Measurements from ENCODE around the gene MYO9B. TPM values are rescaled to one million over a fixed set of nuclear protein-coding genes. Genes with fewer than 3 reads are reported as not detected.
A peak's percentile ranks its signal among the peaks of the same experiment; 100 is the strongest.
"Not testable (repeated sequence)": the region's sequence is repeated elsewhere in the genome, so short reads cannot be mapped to it uniquely, and the experiment has no call there.

MYO9B gene
- total and polyA plus RNA-seq, 2 donors, result 24.0 to 55.2 TPM

DNA sequence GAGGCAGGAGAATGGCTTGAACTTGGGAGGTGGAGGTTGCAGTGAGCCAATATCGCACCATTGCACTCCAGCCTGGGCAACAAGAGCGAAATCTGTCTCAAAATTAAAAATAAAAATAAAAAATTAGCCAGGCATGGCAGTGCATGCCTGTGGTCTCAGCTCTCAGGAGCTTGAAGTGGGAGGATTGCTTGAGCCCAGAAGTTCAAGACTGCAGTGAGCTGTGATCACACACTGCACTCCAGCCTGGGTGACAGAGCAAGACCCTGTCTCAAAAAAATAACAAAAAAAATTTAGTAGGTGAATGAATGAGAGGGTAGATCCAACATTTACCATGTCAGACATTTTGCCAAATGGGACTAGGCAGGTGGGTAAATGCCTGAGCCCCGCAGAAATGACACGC is 31.4 kb downstream of the MYO9B start:
- WGBS, result 98% methylated on average over 4 of the region's 4 CpGs
- not testable (repeated sequence) for H3K27ac ChIP-seq (ENCODE audit: low read depth); H3K36me3 ChIP-seq (ENCODE audit: insufficient read depth); DNase-seq (ENCODE audit: extremely low spot score); H3K4me1 ChIP-seq (ENCODE audit: insufficient read depth); H3K4me3 ChIP-seq (ENCODE audit: low read depth, low read length)

- 23% methylated on average over 27 of the region's 27 CpGs for WGBS
- DNase-seq (ENCODE audit: extremely low spot score), result peak; percentile 11
- no peaks in the 10 kb centered on the region for H3K4me1 ChIP-seq (ENCODE audit: insufficient read depth)
- no peaks in the 10 kb centered on the region for H3K36me3 ChIP-seq (ENCODE audit: insufficient read depth)
- no peak overlapping the region for H3K4me3 ChIP-seq (ENCODE audit: low read depth, low read length)
- peak overlapping the region; percentile 78 for H3K27ac ChIP-seq (ENCODE audit: low read depth)
Measured at GRCh38 chr19:17107546-17108452, 32.2 kb downstream of the MYO9B start.

- no peaks in the 10 kb centered on the region for H3K36me3 ChIP-seq (ENCODE audit: insufficient read depth)
- no peak overlapping the region for H3K4me3 ChIP-seq (ENCODE audit: low read depth, low read length)
- 64% methylated on average over 4 of the region's 4 CpGs for WGBS
- H3K27ac ChIP-seq (ENCODE audit: low read depth), result peak overlapping the region; percentile 35
- no peaks in the 10 kb centered on the region for H3K4me1 ChIP-seq (ENCODE audit: insufficient read depth)
- DNase-seq (ENCODE audit: extremely low spot score), result no peak
Measured at GRCh38 chr19:17108453-17108784, 32.8 kb downstream of the MYO9B start.

GRCh38 chr19:17109300-17109699 is 33.7 kb downstream of the MYO9B start:
- Histone ChIP-seq H3K4me3 (ENCODE audit: low read depth, low read length) (no peak overlapping the region), H3K36me3 (ENCODE audit: insufficient read depth) (no peaks in the 10 kb centered on the region), H3K27ac (ENCODE audit: low read depth) (no peak overlapping the region), H3K4me1 (ENCODE audit: insufficient read depth) (no peaks in the 10 kb centered on the region)
- 92% methylated on average over 9 of the region's 9 CpGs for WGBS
- no peak for DNase-seq (ENCODE audit: extremely low spot score)

- Histone ChIP-seq H3K4me3 (ENCODE audit: low read depth, low read length) (no peak overlapping the region), H3K27ac (ENCODE audit: low read depth) (no peak overlapping the region), H3K4me1 (ENCODE audit: insufficient read depth) (no peaks in the 10 kb centered on the region), H3K36me3 (ENCODE audit: insufficient read depth) (no peaks in the 10 kb centered on the region)
- WGBS, result 83% methylated on average over 26 of the region's 26 CpGs
- no peak for DNase-seq (ENCODE audit: extremely low spot score)
Measured at GRCh38 chr19:17109962-17110598, 34.5 kb downstream of the MYO9B start.

DNA sequence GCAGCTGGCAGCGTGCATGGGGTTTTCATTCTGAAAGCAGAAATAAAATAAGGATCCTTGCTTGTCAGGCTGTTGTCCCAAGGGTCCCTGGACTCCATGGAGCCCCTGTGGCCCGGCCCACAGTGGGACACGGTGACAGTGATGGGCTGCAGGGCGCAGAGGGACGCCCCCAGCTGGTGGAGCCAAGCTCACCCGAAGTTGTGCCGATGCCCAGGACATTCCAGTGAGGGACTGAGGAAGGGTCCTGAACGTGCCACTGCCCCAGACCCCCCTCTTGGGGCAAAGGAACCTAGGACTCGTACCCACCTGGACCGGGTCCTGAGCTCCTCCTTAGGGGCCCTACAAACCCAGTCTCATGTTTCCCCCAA is 35.0 kb downstream of the MYO9B start:
- no peak overlapping the region for H3K4me3 ChIP-seq (ENCODE audit: low read depth, low read length)
- no peak for DNase-seq (ENCODE audit: extremely low spot score)
- H3K4me1 ChIP-seq (ENCODE audit: insufficient read depth), result no peaks in the 10 kb centered on the region
- H3K36me3 ChIP-seq (ENCODE audit: insufficient read depth), result no peaks in the 10 kb centered on the region
- 90% methylated on average over 10 of the region's 10 CpGs for WGBS
- H3K27ac ChIP-seq (ENCODE audit: low read depth), result no peak overlapping the region

DNA sequence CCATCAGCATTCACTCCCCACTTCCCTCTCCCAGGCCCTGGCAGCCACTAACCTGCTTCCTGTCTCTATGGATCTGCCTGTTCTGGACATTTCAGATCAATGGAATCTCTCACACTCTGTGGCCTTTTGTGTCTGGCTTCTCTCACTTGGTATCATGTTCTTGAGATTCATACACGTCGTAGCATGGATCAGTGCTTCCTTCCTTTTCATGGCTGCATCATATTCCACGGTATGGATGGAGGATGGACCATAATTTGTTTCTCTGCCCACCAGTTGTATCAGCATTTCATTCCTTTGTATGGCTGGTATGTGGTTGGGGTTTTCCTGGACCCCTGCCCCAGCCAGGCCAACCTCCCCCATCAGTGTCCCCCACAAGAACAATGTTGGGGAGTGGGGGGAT is 36.2 kb downstream of the MYO9B start:
- H3K36me3 ChIP-seq (ENCODE audit: insufficient read depth), result no peaks in the 10 kb centered on the region
- H3K27ac ChIP-seq (ENCODE audit: low read depth), result no peak overlapping the region
- DNase-seq (ENCODE audit: extremely low spot score), result no peak
- 79% methylated on average over 3 of the region's 3 CpGs for WGBS
- no peak overlapping the region for H3K4me3 ChIP-seq (ENCODE audit: low read depth, low read length)
- H3K4me1 ChIP-seq (ENCODE audit: insufficient read depth), result no peaks in the 10 kb centered on the region

- no peak overlapping the region for H3K4me3 ChIP-seq (ENCODE audit: low read depth, low read length)
- H3K27ac ChIP-seq (ENCODE audit: low read depth), result no peak overlapping the region
- DNase-seq (ENCODE audit: extremely low spot score), result no peak
- no peaks in the 10 kb centered on the region for H3K36me3 ChIP-seq (ENCODE audit: insufficient read depth)
- no peaks in the 10 kb centered on the region for H3K4me1 ChIP-seq (ENCODE audit: insufficient read depth)
- WGBS, result 77% methylated on average over 17 of the region's 17 CpGs
Measured at GRCh38 chr19:17112271-17112670, 36.7 kb downstream of the MYO9B start.

GRCh38 chr19:17112700-17113099 is 37.1 kb downstream of the MYO9B start:
- Histone ChIP-seq H3K4me3 (ENCODE audit: low read depth, low read length) (no peak overlapping the region), H3K27ac (ENCODE audit: low read depth) (no peak overlapping the region), H3K4me1 (ENCODE audit: insufficient read depth) (no peaks in the 10 kb centered on the region), H3K36me3 (ENCODE audit: insufficient read depth) (no peaks in the 10 kb centered on the region)
- WGBS, result 85% methylated on average over 7 of the region's 7 CpGs
- DNase-seq (ENCODE audit: extremely low spot score), result no peak

GRCh38 chr19:17113127-17113785 is 37.7 kb downstream of the MYO9B start:
- Histone ChIP-seq H3K4me1 (ENCODE audit: insufficient read depth) (no peaks in the 10 kb centered on the region), H3K4me3 (ENCODE audit: low read depth, low read length) (no peak overlapping the region), H3K36me3 (ENCODE audit: insufficient read depth) (no peaks in the 10 kb centered on the region), H3K27ac (ENCODE audit: low read depth) (no peak overlapping the region)
- no peak for DNase-seq (ENCODE audit: extremely low spot score)
- 91% methylated on average over 17 of the region's 17 CpGs for WGBS

GRCh38 chr19:17114414-17114831 is 38.8 kb downstream of the MYO9B start:
- Histone ChIP-seq H3K27ac (ENCODE audit: low read depth) (no peak overlapping the region), H3K4me3 (ENCODE audit: low read depth, low read length) (no peak overlapping the region), H3K4me1 (ENCODE audit: insufficient read depth) (no peaks in the 10 kb centered on the region), H3K36me3 (ENCODE audit: insufficient read depth) (no peaks in the 10 kb centered on the region)
- DNase-seq (ENCODE audit: extremely low spot score), result no peak
- WGBS, result 59% methylated on average over 12 of the region's 12 CpGs

GRCh38 chr19:17116996-17117702 is 41.6 kb downstream of the MYO9B start:
- Histone ChIP-seq H3K27ac (ENCODE audit: low read depth) (no peak overlapping the region), H3K36me3 (ENCODE audit: insufficient read depth) (no peaks in the 10 kb centered on the region), H3K4me1 (ENCODE audit: insufficient read depth) (no peaks in the 10 kb centered on the region), H3K4me3 (ENCODE audit: low read depth, low read length) (no peak overlapping the region)
- DNase-seq (ENCODE audit: extremely low spot score), result no peak
- WGBS, result 82% methylated on average over 14 of the region's 14 CpGs

GRCh38 chr19:17118957-17119356 is 43.4 kb downstream of the MYO9B start:
- no peak for DNase-seq (ENCODE audit: extremely low spot score)
- 92% methylated on average over 5 of the region's 5 CpGs for WGBS

More at GRCh38 chr19:17118957-17119356, 43.4 kb downstream of the MYO9B start:
- Histone ChIP-seq H3K36me3 (ENCODE audit: insufficient read depth) (no peaks in the 10 kb centered on the region), H3K4me3 (ENCODE audit: low read depth, low read length) (no peak overlapping the region), H3K27ac (ENCODE audit: low read depth) (no peak overlapping the region), H3K4me1 (ENCODE audit: insufficient read depth) (no peaks in the 10 kb centered on the region)

Data from urinary bladder (tissue), 4 donors.